LNCaP clone FGC (cell line): ENCODE measurements around the gene TAT.
"Not testable (repeated sequence)": the region's sequence is repeated elsewhere in the genome, so short reads cannot be mapped to it uniquely, and the experiment has no call there.

ENCODE experiments used
- DNase-seq: peaks from one replicate; pipeline ENCODE4 v3.0.0-alpha.2; 2011; ENCODE audit warnings: low read depth
- H3K4me3 ChIP-seq: 2 replicates; pipeline ENCODE4 v1.5.1; 2011; ENCODE audit warnings: mild to moderate bottlenecking, low read depth, low read length, control low read depth
- CTCF ChIP-seq: IDR thresholded peaks from 2 replicates; pipeline ENCODE4 v1.5.1; 2012; ENCODE audit warnings: mild to moderate bottlenecking; ENCODE audit not compliant: control insufficient read depth, insufficient read depth; ENCODE audit errors: extremely low read depth

The TAT gene

DNA sequence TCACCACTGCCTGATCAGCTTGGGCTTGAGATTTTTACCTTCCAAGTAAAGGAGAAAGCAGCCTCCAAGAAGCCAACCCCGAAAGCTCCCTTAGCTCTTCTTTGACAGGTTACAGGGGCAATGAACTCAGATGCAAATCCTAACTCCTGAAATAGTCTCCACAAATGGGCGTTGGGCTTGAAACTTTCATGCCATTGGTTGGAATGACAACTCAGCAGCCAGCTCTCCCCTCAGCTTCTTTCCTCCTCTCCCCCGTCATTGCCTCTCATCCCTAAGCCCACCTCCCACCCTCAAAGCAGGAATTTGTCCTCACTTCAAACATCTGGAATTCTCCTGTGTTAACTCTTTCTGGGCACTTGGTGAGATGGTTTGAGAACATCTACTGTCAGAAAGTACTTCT lies at the start of gene TAT:
Gene TAT, minus strand, starts transcription at position 122 of the 400 bp plus-strand sequence. CDS start 677 bp downstream, outside the sequence.
- no peak within 1 kb of the TSS for H3K4me3 ChIP-seq
- no peak for TF ChIP-seq CTCF
- DNase-seq = no peak

DNA sequence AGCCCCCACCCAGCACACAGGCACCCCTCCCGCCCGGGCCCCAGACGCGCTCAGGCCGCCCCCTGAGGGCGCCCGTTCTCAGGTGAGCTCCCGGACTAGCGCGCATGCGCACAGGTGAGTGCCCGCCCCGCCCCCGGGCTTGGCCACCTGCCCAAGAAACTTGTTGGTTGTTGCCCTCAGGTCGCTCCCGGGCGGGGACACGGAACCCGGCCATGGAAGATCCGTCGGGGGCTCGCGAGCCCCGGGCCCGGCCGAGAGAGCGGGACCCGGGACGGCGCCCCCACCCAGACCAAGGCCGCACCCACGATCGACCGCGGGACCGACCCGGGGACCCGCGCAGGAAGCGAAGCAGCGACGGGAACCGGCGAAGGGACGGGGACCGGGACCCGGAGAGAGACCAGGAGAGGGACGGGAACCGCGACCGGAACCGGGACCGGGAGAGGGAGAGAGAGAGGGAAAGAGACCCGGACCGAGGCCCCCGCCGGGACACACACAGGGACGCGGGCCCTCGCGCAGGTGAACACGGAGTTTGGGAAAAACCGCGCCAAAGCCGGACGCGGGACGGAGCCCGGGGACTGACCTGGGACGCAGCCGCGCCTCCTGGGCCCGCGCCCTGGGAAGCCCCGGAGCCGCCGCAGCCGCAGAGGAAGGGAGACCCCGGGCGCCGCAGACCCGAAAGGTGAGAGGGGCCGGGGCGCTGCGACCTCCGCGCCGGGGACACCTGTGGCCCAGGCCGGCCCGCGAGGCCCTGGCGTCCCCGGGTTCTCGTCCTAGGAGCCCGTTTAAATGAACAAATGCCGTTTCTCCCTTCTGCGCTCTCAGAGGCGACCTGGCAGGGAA lies 49.3 kb upstream of the TAT start, which contains the start of gene MARVELD3:
Gene MARVELD3, plus strand, starts transcription at position 167 of the 840 bp plus-strand sequence. Its CDS starts 46 bp downstream, at position 213.
- peak; percentile 51 for TF ChIP-seq CTCF
- DNase-seq = peak; percentile 56
- H3K4me3 ChIP-seq = peak within 1 kb of the TSS; percentile 90

- peak overlapping the region; percentile 90 for H3K4me3 ChIP-seq
- TF ChIP-seq CTCF = no peak
- no peak for DNase-seq
Observed at GRCh38 chr16:71625113-71625850, 48.4 kb upstream of the TAT start.

DNA sequence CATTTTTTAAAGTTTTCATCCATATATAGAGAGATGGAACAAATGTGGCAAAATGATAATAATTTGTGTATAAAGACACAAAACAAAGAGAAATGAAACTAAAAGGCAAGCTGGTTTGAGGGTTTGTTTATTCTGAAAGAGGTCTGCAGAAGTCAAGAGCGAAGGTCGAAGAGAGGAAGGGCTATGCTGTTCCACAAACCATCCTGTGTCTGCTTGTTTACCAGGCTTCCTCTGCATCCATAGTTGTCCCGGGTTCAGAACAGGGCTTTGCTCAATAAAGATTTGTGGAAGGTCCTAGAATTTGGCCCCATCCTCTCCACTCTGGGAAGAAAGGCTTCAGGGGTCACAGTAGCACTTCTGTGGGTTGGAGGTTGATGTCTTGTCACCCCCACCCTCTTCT lies 46.7 kb upstream of the TAT start:
- no peak for TF ChIP-seq CTCF
- no peak overlapping the region for H3K4me3 ChIP-seq
- DNase-seq = no peak

- no peak for TF ChIP-seq CTCF
- no peak for DNase-seq
- H3K4me3 ChIP-seq = no peak overlapping the region
Observed at GRCh38 chr16:71622088-71622487, 45.2 kb upstream of the TAT start.

- no peak for TF ChIP-seq CTCF
- no peak overlapping the region for H3K4me3 ChIP-seq
- no peak for DNase-seq
Observed at GRCh38 chr16:71618429-71618828, 41.5 kb upstream of the TAT start.

GRCh38 chr16:71614956-71615355 lies 38.1 kb upstream of the TAT start:
- not testable (repeated sequence) for H3K4me3 ChIP-seq, DNase-seq
